B cell (primary cell): ENCODE results near the gene BCL2. TPM values are rescaled to one million over a fixed set of nuclear protein-coding genes. Genes with fewer than 3 reads are reported as not detected.

Experiments used
- ATAC-seq: fragments of 200-7000 bp; cut with Tn5 transposase; one replicate; pipeline ENCODE4 v1.10.0; 2021; ENCODE audit warnings: low read depth, mild to moderate bottlenecking, moderate number of reproducible peaks, moderate library complexity
- CTCF ChIA-PET: fragments of 350-600 bp; sonication (Branson Sonifier 250); formaldehyde crosslinking; loops from one replicate; lab custom pipeline; 2021; ENCODE audit warnings: antibody characterized with exemption, inconsistent platforms; lab: Charles Lee
- POLR2A ChIA-PET: fragments of 350-600 bp; sonication (Branson Sonifier 250); formaldehyde crosslinking; loops from one replicate; lab custom pipeline; 2021; ENCODE audit warnings: antibody characterized with exemption; lab: Charles Lee
- DNase-seq: peaks from one replicate; pipeline ENCODE4 v3.0.0; 2013
- H2AFZ ChIP-seq: 2 replicates; pipeline ENCODE4 v1.6.1; 2012; ENCODE audit warnings: mild to moderate bottlenecking, low read depth, low read length; ENCODE audit not compliant: insufficient read depth, poor library complexity, severe bottlenecking
- H3K27ac ChIP-seq, 2 donors: 1 replicate in 1 of 2; 2 replicates in 1 of 2; pipeline ENCODE4 v1.5.1; 2012 to 2013; ENCODE audit warnings: low read length in 2 of 2, mild to moderate bottlenecking in 2 of 2, moderate library complexity in 1 of 2
- H3K27me3 ChIP-seq, 4 experiments: fragments of 200-600 bp in 1 of 4; sonication (generic) in 1 of 4; replicated peaks in 1 of 4; 1 replicate in 2 of 4; 2 replicates in 2 of 4; pipeline versions ENCODE4 v1.6.1 to v1.7.0; 2013 to 2016; ENCODE audit warnings: low read length in 3 of 4, mild to moderate bottlenecking in 2 of 4, mixed read lengths in 1 of 4, moderate library complexity in 1 of 4; ENCODE audit not compliant: insufficient read depth in 4 of 4, control insufficient read depth in 3 of 4; ENCODE audit errors: control extremely low read depth in 1 of 4
- H3K36me3 ChIP-seq, 2 experiments: replicated peaks in 1 of 2; 1 replicate in 1 of 2; 2 replicates in 1 of 2; pipeline versions ENCODE4 v1.6.1 to v1.7.1; 2013; ENCODE audit warnings: low read length in 1 of 2; ENCODE audit not compliant: insufficient read depth in 2 of 2, control insufficient read depth in 1 of 2; ENCODE audit errors: control extremely low read depth in 1 of 2, extremely low read depth in 1 of 2
- H3K4me1 ChIP-seq, 2 donors: fragments of 200-600 bp in 1 of 2; sonication (generic) in 1 of 2; 1 replicate in 1 of 2; 2 replicates in 1 of 2; pipeline versions ENCODE4 v1.5.1 to v1.6.1; 2013 to 2017; ENCODE audit warnings: low read length in 2 of 2; ENCODE audit not compliant: control insufficient read depth in 2 of 2, insufficient read depth in 2 of 2
- H3K4me2 ChIP-seq: replicated peaks from 2 replicates; pipeline ENCODE3; 2012; ENCODE audit warnings: mild to moderate bottlenecking, low read depth, low read length; ENCODE audit not compliant: poor library complexity, severe bottlenecking
- H3K4me3 ChIP-seq, 5 experiments: fragments of 200-600 bp in 1 of 5; sonication (generic) in 1 of 5; 1 replicate in 3 of 5; 2 replicates in 2 of 5; pipeline versions ENCODE4 v1.5.1 to v1.7.0; 2011 to 2016; ENCODE audit warnings: low read length in 4 of 5, mild to moderate bottlenecking in 4 of 5, low read depth in 2 of 5, control low read depth in 1 of 5, moderate library complexity in 1 of 5; ENCODE audit not compliant: insufficient read depth in 1 of 5; ENCODE audit errors: control extremely low read depth in 1 of 5, extremely low read depth in 1 of 5
- H3K79me2 ChIP-seq: fragments of 200-600 bp; sonication (generic); one replicate; pipeline ENCODE4 v1.6.0; 2016; ENCODE audit warnings: low read length; ENCODE audit not compliant: control insufficient read depth, insufficient read depth
- H3K9ac ChIP-seq: fragments of 200-600 bp; sonication (generic); 2 replicates; pipeline ENCODE4 v1.6.1; 2017; ENCODE audit warnings: mild to moderate bottlenecking, low read length, moderate library complexity
- H3K9me3 ChIP-seq, 3 donors: one replicate each; pipeline versions ENCODE4 v1.6.1 to v1.7.1; 2013; ENCODE audit warnings: low read length in 2 of 3; ENCODE audit not compliant: control insufficient read depth in 2 of 3, insufficient read depth in 1 of 3; ENCODE audit errors: control extremely low read depth in 1 of 3
- H4K20me1 ChIP-seq: 2 replicates; pipeline ENCODE4 v1.6.0; 2012; ENCODE audit warnings: mild to moderate bottlenecking, low read length; ENCODE audit not compliant: insufficient read depth, control insufficient read depth, poor library complexity, severe bottlenecking
- H3K27ac Mint-ChIP-seq: one replicate; pipeline ENCODE4 v1.8.0; 2021; ENCODE audit warnings: mixed read lengths
- H3K27me3 Mint-ChIP-seq: one replicate; pipeline ENCODE4 v1.8.0; 2021; ENCODE audit warnings: mixed read lengths
- H3K4me1 Mint-ChIP-seq: one replicate; pipeline ENCODE4 v1.8.0; 2021; ENCODE audit warnings: mixed read lengths
- H3K4me3 Mint-ChIP-seq: one replicate; pipeline ENCODE4 v1.8.0; 2021; ENCODE audit warnings: mixed read lengths
- H3K9me3 Mint-ChIP-seq: one replicate; pipeline ENCODE4 v1.8.0; 2022; ENCODE audit warnings: mixed read lengths; ENCODE audit not compliant: insufficient read depth
- EZH2 ChIP-seq: IDR thresholded peaks from 2 replicates; pipeline ENCODE4 v1.6.1; 2012; ENCODE audit warnings: borderline replicate concordance, low read depth, mild to moderate bottlenecking, moderate library complexity, low read length; ENCODE audit not compliant: insufficient read depth, poor library complexity, severe bottlenecking
- whole genome bisulfite sequencing: methylation state at CpG from one replicate; pipeline ENCODE4 v1.1.5; 2013; ENCODE audit warnings: missing lambda C conversion rate; ENCODE audit not compliant: insufficient coverage; 5-methylcytosine and 5-hydroxymethylcytosine counted together
- intact Hi-C: fragments of 100-400 bp; cut with micrococcal nuclease; formaldehyde crosslinking; loops from one replicate; pipeline ENCODE4 v1.10.0; 2022
- polyA plus RNA-seq: library from polyadenylated mRNA; depleted of rRNA; stranded (reverse); fragments of >200 nt; gene quantifications from 2 replicates; pipeline ENCODE4 v1.2.3, GENCODE V29; 2012
- total RNA-seq, 2 donors: library from RNA; stranded (reverse); fragments of 120-200 nt in 1 of 2; gene quantifications; 1 replicate in 1 of 2; 2 replicates in 1 of 2; pipeline versions ENCODE4 v1.2.3 to v1.2.4, GENCODE V29; 2013 to 2022
- TF ChIP-seq, protein P1 (sequence below): fragments of 200-600 bp; IDR thresholded peaks from one replicate; pipeline ENCODE4 v1.8.0; 2022; ENCODE audit warnings: antibody characterized with exemption, mild to moderate bottlenecking

The BCL2 gene
- total and polyA plus RNA-seq, 2 donors (not counting 1 experiment from before 2014, with no cell fraction given): 27.6 to 144 TPM

DNA sequence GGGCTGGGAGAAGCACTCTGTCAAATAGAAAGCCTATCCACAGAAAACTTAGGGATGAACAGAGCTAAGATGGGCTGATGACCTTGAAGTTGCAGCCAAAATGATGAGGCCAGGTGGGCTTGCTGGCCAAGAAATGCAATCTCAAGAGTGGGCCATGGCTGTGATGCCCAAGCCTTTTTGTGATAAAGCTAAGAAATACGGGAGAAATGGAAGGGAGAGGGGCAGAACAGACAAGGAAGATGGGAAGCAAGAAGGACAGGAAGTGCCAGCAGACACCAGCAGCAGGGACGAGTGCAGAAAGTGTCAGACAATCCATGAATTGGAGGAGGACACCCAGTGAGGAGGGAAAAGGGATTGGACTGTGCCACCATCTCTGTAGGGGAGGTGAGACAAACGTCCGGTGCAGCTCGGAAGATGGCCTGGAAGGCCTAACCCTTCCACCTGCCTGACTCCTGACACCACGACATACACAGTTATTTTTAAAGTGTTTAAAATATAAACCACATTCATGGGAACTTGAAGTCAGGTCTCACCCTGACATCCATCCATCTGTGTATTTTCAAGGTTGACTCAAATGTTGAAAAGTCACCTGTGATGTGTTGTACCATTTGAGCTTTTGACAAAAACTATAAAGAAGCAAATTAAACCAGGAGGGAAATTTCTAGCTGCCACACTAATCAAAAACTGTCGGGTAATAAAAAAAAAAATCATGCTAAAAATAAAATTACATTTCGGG is 105.5 kb downstream of the BCL2 start:
- ATAC-seq (no peak), DNase-seq (no peak)
- peak overlapping the region; percentile 62 for H3K27ac Mint-ChIP-seq
- H3K27me3 ChIP-seq: no peaks in the 10 kb centered on the region
- WGBS: 86% methylated on average over 2 of the region's 8 CpGs
- ChIA-PET POLR2A (no interaction called here), CTCF (interaction anchor here (1.6 to 1.9 kb wide), 2 partner anchors 59 to 104 kb away, joined by 5 to 6 read pairs; no protein-coding TSS in a partner anchor)
- no peaks in the 10 kb centered on the region for H3K9me3 ChIP-seq
- H3K36me3 ChIP-seq: peaks cover 2 to 3% of the 10 kb centered on the region in 2 experiments
- TF ChIP-seq, protein P1, sequence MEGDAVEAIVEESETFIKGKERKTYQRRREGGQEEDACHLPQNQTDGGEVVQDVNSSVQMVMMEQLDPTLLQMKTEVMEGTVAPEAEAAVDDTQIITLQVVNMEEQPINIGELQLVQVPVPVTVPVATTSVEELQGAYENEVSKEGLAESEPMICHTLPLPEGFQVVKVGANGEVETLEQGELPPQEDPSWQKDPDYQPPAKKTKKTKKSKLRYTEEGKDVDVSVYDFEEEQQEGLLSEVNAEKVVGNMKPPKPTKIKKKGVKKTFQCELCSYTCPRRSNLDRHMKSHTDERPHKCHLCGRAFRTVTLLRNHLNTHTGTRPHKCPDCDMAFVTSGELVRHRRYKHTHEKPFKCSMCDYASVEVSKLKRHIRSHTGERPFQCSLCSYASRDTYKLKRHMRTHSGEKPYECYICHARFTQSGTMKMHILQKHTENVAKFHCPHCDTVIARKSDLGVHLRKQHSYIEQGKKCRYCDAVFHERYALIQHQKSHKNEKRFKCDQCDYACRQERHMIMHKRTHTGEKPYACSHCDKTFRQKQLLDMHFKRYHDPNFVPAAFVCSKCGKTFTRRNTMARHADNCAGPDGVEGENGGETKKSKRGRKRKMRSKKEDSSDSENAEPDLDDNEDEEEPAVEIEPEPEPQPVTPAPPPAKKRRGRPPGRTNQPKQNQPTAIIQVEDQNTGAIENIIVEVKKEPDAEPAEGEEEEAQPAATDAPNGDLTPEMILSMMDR: no peak
- no peak for TF ChIP-seq EZH2
- no peak overlapping the region for H3K27ac ChIP-seq
- no peak overlapping the region for H3K9ac ChIP-seq
- H4K20me1 ChIP-seq: peaks cover 15% of the 10 kb centered on the region
- no peaks in the 10 kb centered on the region for H3K9me3 Mint-ChIP-seq
- H2AFZ ChIP-seq: no peak overlapping the region
- H3K4me1 ChIP-seq: peaks cover 25 to 41% of the 10 kb centered on the region in 2 donors
- intact Hi-C loops: no loop called here
- no peak overlapping the region for H3K4me3 Mint-ChIP-seq
- H3K27me3 Mint-ChIP-seq: no peaks in the 10 kb centered on the region
- peaks cover 97% of the 10 kb centered on the region for H3K79me2 ChIP-seq
- H3K4me2 ChIP-seq: no peak overlapping the region
- H3K4me3 ChIP-seq: no peak overlapping the region
- H3K4me1 Mint-ChIP-seq: peaks cover 73% of the 10 kb centered on the region

DNA sequence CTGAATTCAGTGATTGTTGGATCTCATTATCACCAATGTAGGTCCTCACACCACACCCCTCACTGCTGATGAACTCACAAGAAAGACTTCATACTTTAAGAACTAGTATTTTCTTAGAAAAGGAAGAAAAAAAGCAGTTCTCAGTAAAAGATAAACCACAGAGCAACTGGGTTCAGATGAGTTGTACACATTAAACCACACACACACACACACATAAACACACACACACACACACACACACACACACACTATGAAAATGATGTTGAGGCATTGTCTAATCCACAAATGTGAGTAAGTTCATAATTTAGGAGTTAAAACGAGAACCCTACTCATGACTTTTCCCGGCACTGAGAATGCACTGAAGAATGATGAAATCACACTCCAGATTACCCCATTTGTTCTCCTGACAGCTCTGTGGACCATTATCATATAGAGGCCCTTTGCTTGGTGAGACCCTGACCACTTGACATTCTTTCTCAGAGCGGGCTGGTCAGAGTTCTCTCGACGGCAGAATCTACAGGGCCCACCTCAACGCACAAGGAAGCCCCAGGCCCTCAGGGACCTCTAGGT is 106.2 kb downstream of the BCL2 start:
- peak overlapping the region; percentile 62 for H3K27ac Mint-ChIP-seq
- CTCF ChIA-PET: interaction anchor here (1.6 kb wide), 1 partner anchor 105 kb away, joined by 6 read pairs; no protein-coding TSS in a partner anchor
- no peak overlapping the region for H3K4me3 Mint-ChIP-seq
- H3K27me3 Mint-ChIP-seq: no peaks in the 10 kb centered on the region
- no peak overlapping the region for H3K9ac ChIP-seq
- no peak for TF ChIP-seq EZH2
- TF ChIP-seq, protein P1: no peak
- peaks cover 2 to 3% of the 10 kb centered on the region in 2 experiments for H3K36me3 ChIP-seq
- H3K4me2 ChIP-seq: no peak overlapping the region
- intact Hi-C loops: no loop called here
- H3K9me3 ChIP-seq: no peaks in the 10 kb centered on the region
- peaks cover 74% of the 10 kb centered on the region for H3K4me1 Mint-ChIP-seq
- H3K79me2 ChIP-seq: peaks cover 97% of the 10 kb centered on the region
- 94% methylated on average over 6 of the region's 6 CpGs for WGBS
- H3K4me3 ChIP-seq: no peak overlapping the region
- POLR2A ChIA-PET: no interaction called here
- H3K4me1 ChIP-seq: peaks cover 29 to 43% of the 10 kb centered on the region in 2 donors
- no peaks in the 10 kb centered on the region for H3K27me3 ChIP-seq
- no peak overlapping the region for H2AFZ ChIP-seq
- H4K20me1 ChIP-seq: peaks cover 19% of the 10 kb centered on the region
- DNase-seq (no peak), ATAC-seq (no peak)
- H3K9me3 Mint-ChIP-seq: no peaks in the 10 kb centered on the region
- peak overlapping the region in 1 of 2 donors; percentile 40 for H3K27ac ChIP-seq
